HUES48 (cell line): Measurements from ENCODE around the gene LENG9.

ENCODE experiments used
- H3K27ac ChIP-seq: one replicate; pipeline ENCODE4 v1.7.0; 2013; ENCODE audit warnings: low read depth, low read length, inconsistent platforms
- H3K27me3 ChIP-seq: 2 replicates; pipeline ENCODE4 v1.6.1; 2013; ENCODE audit warnings: mild to moderate bottlenecking, low read length; ENCODE audit not compliant: control insufficient read depth, insufficient read depth
- H3K36me3 ChIP-seq: 2 replicates; pipeline ENCODE4 v1.6.1; 2013; ENCODE audit warnings: low read length; ENCODE audit not compliant: control insufficient read depth, insufficient read depth
- H3K4me1 ChIP-seq: 2 replicates; pipeline ENCODE4 v1.6.1; 2013; ENCODE audit warnings: mild to moderate bottlenecking, low read length; ENCODE audit not compliant: control insufficient read depth, insufficient read depth
- H3K4me3 ChIP-seq: 2 replicates; pipeline ENCODE4 v1.5.1; 2013; ENCODE audit warnings: mild to moderate bottlenecking, low read depth, low read length
- H3K9ac ChIP-seq: 2 replicates; pipeline ENCODE4 v1.6.1; 2013; ENCODE audit warnings: mild to moderate bottlenecking, low read depth, low read length, moderate library complexity
- H3K9me3 ChIP-seq: 2 replicates; pipeline ENCODE4 v1.6.1; 2013; ENCODE audit warnings: low read length; ENCODE audit not compliant: control insufficient read depth, insufficient read depth

Gene LENG9

DNA sequence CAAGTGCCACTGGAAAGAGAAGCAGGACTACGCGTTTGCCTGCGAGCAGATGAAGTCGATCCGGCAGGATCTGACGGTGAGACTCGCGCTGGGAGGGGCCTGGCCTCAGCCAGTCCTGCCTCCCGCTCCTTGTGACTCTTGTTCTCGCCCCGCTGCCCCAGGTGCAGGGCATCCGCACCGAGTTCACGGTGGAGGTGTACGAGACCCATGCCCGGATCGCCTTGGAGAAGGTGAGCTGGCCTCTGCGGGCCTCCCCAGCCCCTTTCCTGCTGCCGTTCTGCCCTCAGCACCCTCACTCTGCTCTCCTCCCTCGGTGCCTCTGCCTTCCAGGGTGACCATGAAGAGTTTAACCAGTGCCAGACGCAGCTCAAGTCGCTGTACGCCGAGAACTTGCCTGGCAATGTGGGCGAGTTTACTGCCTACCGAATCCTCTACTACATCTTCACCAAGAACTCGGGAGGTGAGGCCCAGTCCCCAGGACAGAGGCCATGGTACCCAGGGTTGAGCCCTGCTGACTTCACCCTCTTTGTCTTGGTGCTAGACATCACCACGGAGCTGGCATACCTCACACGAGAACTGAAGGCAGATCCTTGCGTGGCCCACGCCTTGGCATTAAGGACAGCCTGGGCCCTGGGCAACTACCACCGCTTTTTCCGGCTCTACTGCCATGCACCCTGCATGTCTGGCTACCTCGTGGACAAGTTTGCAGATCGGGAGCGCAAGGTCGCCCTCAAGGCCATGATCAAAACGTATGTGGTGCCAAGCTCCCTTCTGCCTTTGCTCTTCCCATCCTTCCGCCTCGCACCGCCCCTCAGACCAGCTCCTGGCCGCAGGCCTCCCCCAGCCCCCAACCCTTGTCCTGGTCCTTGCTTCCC lies 5.6 kb downstream of the LENG9 start:
- Histone ChIP-seq H3K36me3 (peaks cover 89% of the 10 kb centered on the region), H3K27me3 (no peaks in the 10 kb centered on the region), H3K9ac (no peak overlapping the region), H3K4me3 (no peak overlapping the region), H3K27ac (no peak overlapping the region), H3K4me1 (no peaks in the 10 kb centered on the region), H3K9me3 (no peaks in the 10 kb centered on the region)

DNA sequence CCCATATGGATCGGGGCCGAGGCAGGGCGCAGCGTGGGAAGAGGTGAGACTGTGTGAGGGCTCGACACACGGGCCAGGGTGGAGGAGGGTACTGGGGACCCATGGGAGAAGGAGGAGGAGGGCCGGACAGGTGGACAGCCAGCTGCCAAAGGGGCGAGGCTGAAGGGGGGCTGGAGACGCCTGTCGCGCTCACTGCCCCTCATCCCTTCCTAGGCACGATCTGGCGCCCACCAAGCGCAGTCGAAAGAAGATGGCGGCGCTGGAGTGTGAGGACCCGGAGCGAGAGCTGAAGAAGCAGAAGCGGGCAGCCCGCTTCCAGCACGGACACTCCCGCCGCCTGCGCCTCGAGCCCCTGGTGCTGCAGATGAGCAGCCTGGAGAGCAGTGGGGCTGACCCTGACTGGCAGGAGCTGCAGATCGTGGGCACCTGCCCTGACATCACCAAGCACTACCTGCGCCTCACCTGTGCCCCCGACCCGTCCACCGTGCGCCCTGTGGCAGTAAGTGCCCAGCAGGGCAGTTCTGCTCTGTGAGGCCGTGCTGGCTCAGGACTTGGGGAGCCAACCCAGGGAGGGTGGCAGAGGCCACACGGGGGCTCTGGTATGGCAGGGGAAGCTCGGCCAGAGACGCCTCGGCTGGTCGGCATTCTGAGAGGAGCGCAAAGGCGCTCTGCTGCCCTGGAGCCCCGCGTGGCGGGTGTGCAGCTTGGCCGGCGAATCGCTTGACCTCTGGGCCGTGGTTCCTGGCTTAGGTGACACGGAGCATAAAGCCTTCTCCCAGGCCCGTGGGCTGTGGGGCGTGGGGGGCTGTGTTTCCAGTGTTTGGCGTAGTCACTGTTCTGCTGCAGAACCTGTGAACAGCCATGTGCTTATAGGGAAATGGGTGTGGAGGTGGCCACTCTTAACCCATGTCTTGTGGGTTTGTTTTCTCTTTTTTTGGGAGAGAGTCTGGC lies 6.9 kb downstream of the LENG9 start:
- Histone ChIP-seq H3K9ac (no peak overlapping the region), H3K4me3 (no peak overlapping the region), H3K27ac (no peak overlapping the region), H3K9me3 (no peaks in the 10 kb centered on the region), H3K4me1 (no peaks in the 10 kb centered on the region), H3K27me3 (no peaks in the 10 kb centered on the region), H3K36me3 (peaks cover 97% of the 10 kb centered on the region)

DNA sequence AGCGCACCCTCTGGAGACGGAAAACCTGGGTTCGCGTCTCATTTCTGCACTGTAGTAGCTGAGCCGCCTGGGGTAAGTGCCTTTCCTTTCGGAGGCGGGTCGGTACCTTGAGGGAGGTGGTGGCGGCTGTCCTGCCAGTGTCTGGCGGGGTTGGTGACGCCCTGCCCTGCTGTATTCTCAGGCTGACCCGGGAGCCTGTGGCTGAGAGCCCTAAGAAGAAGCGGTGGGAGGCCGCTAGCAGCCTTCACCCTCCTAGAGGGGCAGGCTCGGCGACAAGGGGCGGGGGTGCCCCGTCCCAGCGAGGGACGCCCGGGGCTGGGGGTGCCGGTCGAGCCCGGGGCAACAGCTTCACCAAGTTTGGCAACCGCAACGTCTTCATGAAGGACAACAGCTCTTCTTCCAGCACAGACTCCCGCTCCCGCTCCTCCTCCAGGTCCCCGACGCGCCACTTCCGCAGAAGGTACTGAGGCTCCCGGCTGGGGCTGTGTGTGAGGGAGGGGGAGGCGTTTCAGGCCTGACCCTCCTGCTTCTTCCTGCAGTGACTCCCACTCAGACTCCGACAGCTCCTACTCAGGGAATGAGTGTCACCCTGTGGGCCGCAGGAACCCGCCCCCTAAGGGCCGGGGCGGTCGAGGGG lies 7.7 kb downstream of the LENG9 start:
- Histone ChIP-seq H3K27me3 (no peaks in the 10 kb centered on the region), H3K4me1 (no peaks in the 10 kb centered on the region), H3K27ac (no peak overlapping the region), H3K36me3 (peaks cover 97% of the 10 kb centered on the region), H3K9me3 (no peaks in the 10 kb centered on the region), H3K4me3 (no peak overlapping the region), H3K9ac (no peak overlapping the region)

- peaks cover 93% of the 10 kb centered on the region for H3K36me3 ChIP-seq
- no peaks in the 10 kb centered on the region for H3K4me1 ChIP-seq
- no peak overlapping the region for H3K9ac ChIP-seq
- H3K9me3 ChIP-seq, result no peaks in the 10 kb centered on the region
- no peak overlapping the region for H3K27ac ChIP-seq
- H3K4me3 ChIP-seq, result no peak overlapping the region
- H3K27me3 ChIP-seq, result no peaks in the 10 kb centered on the region
Observed at GRCh38 chr19:54454781-54455675, 8.6 kb downstream of the LENG9 start.

GRCh38 chr19:54453921-54454780 lies 9.4 kb downstream of the LENG9 start:
- Histone ChIP-seq H3K9ac (no peak overlapping the region), H3K9me3 (no peaks in the 10 kb centered on the region), H3K36me3 (peaks cover 84% of the 10 kb centered on the region), H3K27me3 (no peaks in the 10 kb centered on the region), H3K4me1 (no peaks in the 10 kb centered on the region), H3K4me3 (no peak overlapping the region), H3K27ac (no peak overlapping the region)

DNA sequence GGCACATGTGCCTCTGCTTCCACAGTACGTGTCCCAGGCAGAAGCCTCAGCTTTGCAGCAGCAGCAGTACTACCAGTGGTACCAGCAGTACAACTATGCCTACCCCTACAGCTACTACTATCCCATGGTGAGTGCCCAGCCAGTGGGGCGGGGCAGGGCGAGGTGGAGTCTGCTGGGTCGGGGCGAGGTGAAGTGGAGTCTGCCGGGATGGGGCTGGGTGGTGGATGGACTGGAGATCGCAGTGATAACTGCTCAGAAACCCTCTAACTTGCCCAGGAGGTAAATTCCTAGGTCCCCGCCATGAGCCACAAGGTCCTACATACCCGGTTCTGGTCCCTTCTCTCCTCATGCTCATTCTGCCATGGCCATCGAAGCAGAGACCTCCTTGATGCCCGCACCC lies 11.0 kb downstream of the LENG9 start:
- Histone ChIP-seq H3K27me3 (no peaks in the 10 kb centered on the region), H3K27ac (no peak overlapping the region)

DNA sequence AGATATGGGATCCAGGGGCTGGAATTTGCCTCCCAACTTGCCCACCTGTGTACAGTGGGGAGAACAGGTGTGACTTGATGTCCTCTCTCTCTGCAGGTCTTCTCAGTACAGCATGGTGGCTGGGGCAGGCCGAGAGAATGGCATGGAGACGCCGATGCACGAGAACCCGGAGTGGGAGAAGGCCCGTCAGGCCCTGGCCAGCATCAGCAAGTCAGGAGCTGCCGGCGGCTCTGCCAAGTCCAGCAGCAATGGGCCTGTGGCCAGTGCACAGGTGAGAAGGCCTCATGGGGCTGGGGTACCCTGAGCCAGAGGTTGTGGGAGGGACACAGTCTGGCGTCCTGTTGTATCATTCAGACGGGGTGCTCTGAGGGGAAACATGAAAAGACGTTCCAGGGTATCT lies 11.6 kb downstream of the LENG9 start:
- no peak overlapping the region for H3K9ac ChIP-seq
- H3K36me3 ChIP-seq, result peaks cover 62% of the 10 kb centered on the region
- H3K9me3 ChIP-seq, result no peaks in the 10 kb centered on the region
- H3K27me3 ChIP-seq, result no peaks in the 10 kb centered on the region
- peaks cover 4% of the 10 kb centered on the region; the same call in 1 of the 2 replicates for H3K4me1 ChIP-seq
- H3K27ac ChIP-seq, result no peak overlapping the region
- H3K4me3 ChIP-seq, result no peak overlapping the region

More for the DNA sequence above, 11.0 kb downstream of the LENG9 start:
- no peak overlapping the region for H3K4me3 ChIP-seq
- no peak overlapping the region for H3K9ac ChIP-seq
- H3K9me3 ChIP-seq, result no peaks in the 10 kb centered on the region
- no peaks in the 10 kb centered on the region for H3K4me1 ChIP-seq
- peaks cover 69% of the 10 kb centered on the region for H3K36me3 ChIP-seq

DNA sequence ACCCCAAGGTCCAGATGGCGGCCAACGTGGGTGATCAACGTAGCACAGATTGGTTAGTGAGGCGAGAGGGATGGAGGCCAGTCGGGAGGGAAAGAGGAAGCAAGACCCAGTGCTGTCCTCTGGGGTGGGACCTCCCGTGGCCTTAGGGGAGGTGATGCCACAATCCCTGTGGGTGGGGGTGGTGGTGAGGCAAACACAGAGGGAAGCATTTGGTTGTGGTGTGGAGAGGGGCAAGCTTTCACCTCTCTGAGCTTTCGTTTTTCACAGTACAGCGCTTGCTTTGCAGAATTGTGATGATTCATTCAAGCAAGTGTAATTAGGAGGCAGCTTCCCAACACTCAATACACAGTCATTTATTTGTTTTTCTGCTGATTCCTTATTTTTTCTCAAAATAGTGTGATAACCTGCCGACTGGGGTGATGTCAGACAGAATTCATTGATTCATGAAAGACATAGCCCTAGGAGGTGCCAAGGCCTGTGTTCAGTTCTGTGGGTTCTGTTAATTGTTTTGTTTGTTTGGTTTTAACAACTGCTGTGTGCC lies 12.2 kb downstream of the LENG9 start:
- H3K27me3 ChIP-seq, result no peaks in the 10 kb centered on the region
- no peaks in the 10 kb centered on the region for H3K9me3 ChIP-seq
- H3K36me3 ChIP-seq, result peaks cover 60% of the 10 kb centered on the region
- H3K27ac ChIP-seq, result no peak overlapping the region
- no peak overlapping the region for H3K4me3 ChIP-seq
- peaks cover 4% of the 10 kb centered on the region; the same call in 1 of the 2 replicates for H3K4me1 ChIP-seq
- H3K9ac ChIP-seq, result no peak overlapping the region

DNA sequence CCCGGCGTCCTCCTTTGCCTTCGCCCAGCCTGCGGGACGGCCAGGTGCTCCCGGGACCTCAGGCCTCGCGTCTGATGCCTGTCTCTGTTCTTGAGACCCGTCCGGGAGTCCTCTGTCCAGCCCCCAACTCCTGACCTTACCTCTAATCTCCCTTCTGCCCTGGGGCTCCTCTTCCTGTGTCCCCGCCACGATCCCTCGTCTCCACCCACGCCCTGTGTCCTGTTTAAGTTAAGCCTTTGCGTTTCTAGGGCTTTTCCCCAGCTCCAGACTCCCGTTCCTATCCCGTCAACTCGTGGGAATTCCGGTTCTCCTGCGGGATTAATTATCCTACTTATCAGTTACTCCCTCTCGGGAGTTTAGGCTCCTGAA lies 13.9 kb downstream of the LENG9 start:
- Histone ChIP-seq H3K9ac (peak overlapping the region; percentile 80; the same call in 1 of the 2 replicates), H3K4me1 (peaks cover 4% of the 10 kb centered on the region; the same call in 1 of the 2 replicates), H3K9me3 (no peaks in the 10 kb centered on the region), H3K4me3 (peak overlapping the region; percentile 94), H3K27me3 (no peaks in the 10 kb centered on the region), H3K27ac (peak overlapping the region; percentile 93), H3K36me3 (peaks cover 52% of the 10 kb centered on the region)
